ENCODE results near the gene UVRAG. TPM values are rescaled to one million over a fixed set of nuclear protein-coding genes. Genes with fewer than 3 reads are reported as not detected.

UVRAG gene
- total RNA-seq, 1 donor from 2014 or later: 31.0 TPM

GRCh38 chr11:76166314-76166713, 351.3 kb downstream of the UVRAG start:
- Histone ChIP-seq H3K36me3 (no peaks in the 10 kb centered on the region), H3K4me1 (no peaks in the 10 kb centered on the region), H3K4me3 (no peak overlapping the region), H3K27ac (no peak overlapping the region), H3K9me3 (no peaks in the 10 kb centered on the region), H3K27me3 (no peaks in the 10 kb centered on the region)
- no peak for TF ChIP-seq CTCF (IDR thresholded peaks at IDR 0.05)
- no peak for ATAC-seq
- DNase-seq: no peak
- intact Hi-C loops (cut with DNase I): no loop called here

GRCh38 chr11:76167590-76167989, 352.6 kb downstream of the UVRAG start:
- ATAC-seq: no peak
- no peak for TF ChIP-seq CTCF (IDR thresholded peaks at IDR 0.05)

GRCh38 chr11:76169473-76169896, 354.5 kb downstream of the UVRAG start:
- TF ChIP-seq CTCF (IDR thresholded peaks at IDR 0.05): no peak
- Histone ChIP-seq H3K4me3 (no peak overlapping the region), H3K4me1 (no peaks in the 10 kb centered on the region), H3K9me3 (no peaks in the 10 kb centered on the region), H3K27ac (no peak overlapping the region), H3K27me3 (no peaks in the 10 kb centered on the region), H3K36me3 (no peaks in the 10 kb centered on the region)
- intact Hi-C loops (cut with DNase I): no loop called here
- DNase-seq: no peak
- ATAC-seq: no peak

More at GRCh38 chr11:76167590-76167989, 352.6 kb downstream of the UVRAG start:
- no peak overlapping the region for H3K4me3 ChIP-seq
- intact Hi-C loops (cut with DNase I): no loop called here
- H3K27me3 ChIP-seq: no peaks in the 10 kb centered on the region
- no peaks in the 10 kb centered on the region for H3K9me3 ChIP-seq
- DNase-seq: no peak
- H3K27ac ChIP-seq: no peak overlapping the region
- H3K4me1 ChIP-seq: no peaks in the 10 kb centered on the region
- no peaks in the 10 kb centered on the region for H3K36me3 ChIP-seq

GRCh38 chr11:76170468-76170867, 355.5 kb downstream of the UVRAG start:
- DNase-seq (no peak), ATAC-seq (no peak)
- H3K27me3 ChIP-seq: no peaks in the 10 kb centered on the region

GRCh38 chr11:76172583-76172982, 357.6 kb downstream of the UVRAG start:
- Histone ChIP-seq H3K27me3 (no peaks in the 10 kb centered on the region), H3K27ac (no peak overlapping the region), H3K36me3 (no peaks in the 10 kb centered on the region), H3K4me1 (no peaks in the 10 kb centered on the region), H3K4me3 (no peak overlapping the region), H3K9me3 (no peaks in the 10 kb centered on the region)
- no peak for DNase-seq
- no peak for ATAC-seq
- no peak for TF ChIP-seq CTCF (IDR thresholded peaks at IDR 0.05)
- intact Hi-C loops (cut with DNase I): no loop called here

More at GRCh38 chr11:76170468-76170867, 355.5 kb downstream of the UVRAG start:
- Histone ChIP-seq H3K27ac (no peak overlapping the region), H3K9me3 (no peaks in the 10 kb centered on the region), H3K4me3 (no peak overlapping the region), H3K36me3 (no peaks in the 10 kb centered on the region), H3K4me1 (no peaks in the 10 kb centered on the region)
- TF ChIP-seq CTCF (IDR thresholded peaks at IDR 0.05): no peak
- intact Hi-C loops (cut with DNase I): no loop called here

- Histone ChIP-seq H3K27ac (no peak overlapping the region), H3K9me3 (no peaks in the 10 kb centered on the region), H3K36me3 (no peaks in the 10 kb centered on the region), H3K27me3 (no peaks in the 10 kb centered on the region), H3K4me3 (no peak overlapping the region), H3K4me1 (no peaks in the 10 kb centered on the region)
- DNase-seq (no peak), ATAC-seq (no peak)
- no peak for TF ChIP-seq CTCF (IDR thresholded peaks at IDR 0.05)
- intact Hi-C loops (cut with DNase I): no loop called here
Observed at GRCh38 chr11:76173663-76174062, 358.7 kb downstream of the UVRAG start.
